SU-DHL-6 (cell line): ENCODE measurements around the gene TATDN3.

ENCODE experiments used
- H2AFZ ChIP-seq: fragments of 200-600 bp; sonication (generic); 2 replicates; pipeline ENCODE4 v1.6.1; 2014; ENCODE audit warnings: low read depth, mild to moderate bottlenecking, moderate library complexity, mixed read lengths, antibody characterized with exemption, low read length; ENCODE audit not compliant: severe bottlenecking
- H3F3A ChIP-seq: fragments of 200-600 bp; shearing (Covaris generic); 2 replicates; pipeline ENCODE4 v1.6.0; 2016; ENCODE audit warnings: antibody characterized with exemption, mild to moderate bottlenecking; ENCODE audit not compliant: insufficient read depth
- H3K27ac ChIP-seq: fragments of 200-600 bp; sonication (generic); 2 replicates; pipeline ENCODE4 v1.5.1; 2016; ENCODE audit warnings: low read depth, mild to moderate bottlenecking, low read length, moderate library complexity, mixed read lengths
- H3K27me3 ChIP-seq: fragments of 200-600 bp; sonication (generic), shearing (Covaris generic); 2 replicates; pipeline ENCODE4 v1.6.0; 2014; ENCODE audit warnings: mild to moderate bottlenecking, low read length
- H3K36me3 ChIP-seq: fragments of 200-600 bp; sonication (generic); 2 replicates; pipeline ENCODE4 v1.6.1; 2014; ENCODE audit warnings: mild to moderate bottlenecking, low read length, mixed read lengths
- H3K4me2 ChIP-seq: fragments of 300-600, 200-600 bp; shearing (Covaris generic), sonication (generic); 2 replicates; pipeline ENCODE4 v1.6.0; 2014; ENCODE audit warnings: low read length, low read depth, mild to moderate bottlenecking; ENCODE audit not compliant: poor library complexity, severe bottlenecking
- H3K4me3 ChIP-seq: fragments of 200-600 bp; sonication (generic); 2 replicates; pipeline ENCODE4 v1.5.1; 2014; ENCODE audit warnings: antibody characterized with exemption, low read length, mild to moderate bottlenecking, mixed read lengths; ENCODE audit not compliant: insufficient read depth, poor library complexity, severe bottlenecking
- H3K79me2 ChIP-seq: fragments of 200-600 bp; sonication (generic); 2 replicates; pipeline ENCODE4 v1.6.1; 2014; ENCODE audit warnings: mild to moderate bottlenecking, low read length, moderate library complexity; ENCODE audit not compliant: insufficient read depth
- H3K9ac ChIP-seq: fragments of 200-600 bp; sonication (generic); 2 replicates; pipeline ENCODE4 v1.7.0; 2014; ENCODE audit warnings: mild to moderate bottlenecking, low read length
- H3K9me2 ChIP-seq: fragments of 200-600 bp; sonication (generic); replicated peaks from 2 replicates; pipeline ENCODE4 v1.6.1; 2014; ENCODE audit warnings: low read length; ENCODE audit not compliant: insufficient read depth
- H3K9me3 ChIP-seq: fragments of 200-600 bp; sonication (generic); 2 replicates; pipeline ENCODE4 v1.6.1; 2014; ENCODE audit warnings: low read length, mixed read lengths; ENCODE audit not compliant: insufficient read depth
- H4K20me1 ChIP-seq: fragments of 200-600 bp; sonication (generic); 2 replicates; pipeline ENCODE4 v1.6.1; 2014; ENCODE audit warnings: low read depth, mild to moderate bottlenecking, antibody characterized with exemption, low read length, moderate library complexity, mixed read lengths
- CTCF ChIP-seq: fragments of 200-600 bp; sonication (generic); IDR thresholded peaks from one replicate; pipeline ENCODE4 v1.5.1; 2017; ENCODE audit warnings: antibody characterized with exemption, mild to moderate bottlenecking, low read length, moderate library complexity; ENCODE audit not compliant: insufficient read depth, poor library complexity, severe bottlenecking
- EZH2phosphoT487 ChIP-seq: fragments of 200-600 bp; sonication (generic), shearing (Covaris generic); conservative IDR thresholded peaks from 2 replicates; pipeline ENCODE4 v1.6.1; 2018; ENCODE audit warnings: mild to moderate bottlenecking, antibody characterized with exemption, low read length, moderate library complexity, mixed read lengths

Gene TATDN3

GRCh38 chr1:212752934-212753497 is 38.7 kb upstream of the TATDN3 start:
- peaks cover 13% of the 10 kb centered on the region for H3K79me2 ChIP-seq
- no peaks in the 10 kb centered on the region for H4K20me1 ChIP-seq
- H3K9ac ChIP-seq: no peak overlapping the region
- TF ChIP-seq EZH2phosphoT487 (no peak), CTCF (no peak)
- H3K4me3 ChIP-seq: no peak overlapping the region
- no peaks in the 10 kb centered on the region for H3K27me3 ChIP-seq
- no peaks in the 10 kb centered on the region for H3K9me3 ChIP-seq
- H3K4me2 ChIP-seq: no peak overlapping the region
- H3K9me2 ChIP-seq: no peaks in the 10 kb centered on the region
- H3K36me3 ChIP-seq: no peaks in the 10 kb centered on the region
- H3K27ac ChIP-seq: no peak overlapping the region
- peaks cover 14% of the 10 kb centered on the region; the same call in 1 of the 2 replicates for H3F3A ChIP-seq
- no peak overlapping the region for H2AFZ ChIP-seq

GRCh38 chr1:212753749-212754148 is 37.9 kb upstream of the TATDN3 start:
- Histone ChIP-seq H3K4me2 (no peak overlapping the region), H3F3A (peaks cover 14% of the 10 kb centered on the region; the same call in 1 of the 2 replicates), H3K27ac (peak overlapping the region; percentile 7; the same call in 1 of the 2 replicates), H3K36me3 (no peaks in the 10 kb centered on the region), H3K9me3 (no peaks in the 10 kb centered on the region), H4K20me1 (no peaks in the 10 kb centered on the region), H3K9me2 (no peaks in the 10 kb centered on the region), H3K79me2 (peaks cover 14% of the 10 kb centered on the region), H3K27me3 (no peaks in the 10 kb centered on the region), H3K4me3 (no peak overlapping the region), H3K9ac (no peak overlapping the region), H2AFZ (no peak overlapping the region)
- TF ChIP-seq CTCF (no peak), EZH2phosphoT487 (no peak)

DNA sequence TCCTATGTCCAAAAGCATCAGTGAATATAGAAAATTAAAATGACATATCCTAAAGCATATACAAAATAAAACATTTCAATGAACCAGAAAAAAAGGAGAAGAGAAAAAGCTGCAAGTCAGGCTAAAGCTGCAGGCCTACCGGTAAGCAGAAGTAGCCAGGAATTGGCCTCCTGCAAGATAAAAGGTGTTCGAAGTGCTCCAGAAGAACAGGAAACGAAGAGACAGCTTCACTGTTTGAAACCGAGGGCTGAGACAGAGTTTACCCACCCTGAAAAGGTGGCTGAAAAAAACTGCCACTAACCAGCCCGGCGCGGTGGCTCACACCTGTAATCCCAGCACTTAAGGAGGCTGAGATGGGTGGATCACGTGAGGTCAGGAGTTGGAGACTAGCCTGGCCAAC is 37.5 kb upstream of the TATDN3 start:
- Histone ChIP-seq H4K20me1 (no peaks in the 10 kb centered on the region), H3K9ac (no peak overlapping the region), H3K4me2 (no peak overlapping the region), H3K4me3 (no peak overlapping the region), H3K79me2 (peaks cover 18% of the 10 kb centered on the region), H2AFZ (no peak overlapping the region), H3F3A (peaks cover 14% of the 10 kb centered on the region; the same call in 1 of the 2 replicates), H3K9me3 (no peaks in the 10 kb centered on the region), H3K27ac (peak overlapping the region; percentile 7; the same call in 1 of the 2 replicates), H3K36me3 (no peaks in the 10 kb centered on the region), H3K9me2 (no peaks in the 10 kb centered on the region), H3K27me3 (no peaks in the 10 kb centered on the region)
- TF ChIP-seq EZH2phosphoT487 (no peak), CTCF (no peak)
